Prostate gland (tissue), 2 donors: Measurements from ENCODE around the gene C11orf52. TPM values are rescaled to one million over a fixed set of nuclear protein-coding genes. Genes with fewer than 3 reads are reported as not detected.
A peak's percentile ranks its signal among the peaks of the same experiment; 100 is the strongest.

Source experiments
- DNase-seq: peaks from one replicate; pipeline ENCODE4 v3.0.0-alpha.2; 2019; ENCODE audit warnings: low spot score
- H3K27ac ChIP-seq, 2 donors: fragments of 200-600 bp; sonication (generic); 2 replicates each; pipeline ENCODE4 v1.5.1; 2017 to 2019
- H3K27me3 ChIP-seq: fragments of 200-600 bp; sonication (generic); replicated peaks from 2 replicates; pipeline ENCODE4 v1.5.1; 2019; ENCODE audit not compliant: insufficient read depth
- H3K36me3 ChIP-seq, 2 donors: fragments of 200-600 bp; sonication (generic); 1 replicate in 1 of 2; 2 replicates in 1 of 2; pipeline versions ENCODE4 v1.5.1 to v1.8.1; 2017 to 2019
- H3K4me1 ChIP-seq: fragments of 200-600 bp; sonication (generic); replicated peaks from 2 replicates; pipeline ENCODE4 v1.5.1; 2019
- H3K4me3 ChIP-seq, 2 donors: fragments of 200-600 bp; sonication (generic); 2 replicates each; pipeline ENCODE4 v1.5.1; 2017 to 2019
- H3K9me3 ChIP-seq: fragments of 200-600 bp; sonication (generic); 2 replicates; pipeline ENCODE4 v1.5.1; 2017
- CTCF ChIP-seq, 4 experiments: fragments of 200-600 bp in 2 of 4; fragments of 450-650 bp in 2 of 4; sonication (generic) in 2 of 4; IDR thresholded peaks; 1 replicate in 3 of 4; 2 replicates in 1 of 4; pipeline ENCODE4 v1.5.1; 2016 to 2019; ENCODE audit warnings: antibody characterized with exemption in 4 of 4, mild to moderate bottlenecking in 2 of 4, moderate library complexity in 2 of 4
- POLR2A ChIP-seq: fragments of 450-650 bp; IDR thresholded peaks from one replicate; pipeline ENCODE4 v1.6.1; 2016; ENCODE audit warnings: antibody characterized with exemption, mild to moderate bottlenecking
- POLR2AphosphoS5 ChIP-seq: sonication (generic); formaldehyde crosslinking; IDR thresholded peaks from one replicate; pipeline ENCODE4 v1.6.1; 2017; ENCODE audit warnings: antibody characterized with exemption
- WGBS: methylation state at CpG from one replicate; pipeline ENCODE4 v1.1.5; 2018; 5-methylcytosine and 5-hydroxymethylcytosine counted together
- intact Hi-C: fragments of 100-400 bp; cut with DNase I; formaldehyde crosslinking; loops from one replicate; pipeline ENCODE4 v1.14.2; 2022
- total RNA-seq, 2 donors: library from RNA; depleted of rRNA; stranded (reverse); fragments of >200 nt; gene quantifications; one replicate each; pipeline ENCODE4 v1.1.0, GENCODE V29; 2016

The C11orf52 gene
- total RNA-seq, 2 donors from 2014 or later = 13.2 to 31.5 TPM

GRCh38 chr11:111911563-111912401, 6.9 kb upstream of the C11orf52 start, which contains the start of gene CRYAB:
TSS of gene CRYAB (minus strand) at chr11:111911770. CDS start at chr11:111911724, 46 bp downstream.
- no peak for TF ChIP-seq CTCF (IDR thresholded peaks at IDR 0.05)
- TF ChIP-seq POLR2AphosphoS5 = peak; percentile 95
- TF ChIP-seq POLR2A = peak; percentile 57
- H3K4me1 ChIP-seq = peaks cover 15% of the 10 kb centered on the region
- H3K27ac ChIP-seq = peak within 1 kb of the TSS; percentile 92 to 95
- intact Hi-C loops = loop anchor here (1.0 to 2.0 kb wide), 2 partner anchors 32 to 67 kb away; partner anchors contain the start of genes CFAP68 and FDXACB1
- no peaks in the 10 kb centered on the region for H3K36me3 ChIP-seq
- peak within 1 kb of the TSS; percentile 31 to 33 for H3K4me3 ChIP-seq
- no peaks in the 10 kb centered on the region for H3K9me3 ChIP-seq
- WGBS = 24% methylated on average over 17 of the region's 17 CpGs
- H3K27me3 ChIP-seq = no peaks in the 10 kb centered on the region
- peak; percentile 96 for DNase-seq

- Histone ChIP-seq H3K27ac (peak within 1 kb of the TSS; percentile 92 to 95), H3K4me3 (peak within 1 kb of the TSS; percentile 31 to 33), H3K4me1 (peaks cover 15% of the 10 kb centered on the region), H3K36me3 (no peaks in the 10 kb centered on the region), H3K27me3 (no peaks in the 10 kb centered on the region), H3K9me3 (no peaks in the 10 kb centered on the region)
- intact Hi-C loops = loop anchor here (2.0 kb wide), 1 partner anchor 66 kb away; no protein-coding TSS in a partner anchor
- WGBS = 16% methylated on average over 23 of the region's 26 CpGs
- TF ChIP-seq POLR2AphosphoS5 (no peak), POLR2A (no peak), CTCF (IDR thresholded peaks at IDR 0.05) (no peak)
- no peak for DNase-seq
These were observed 6.2 kb upstream of the C11orf52 start, which contains the start of gene HSPB2 for GRCh38 chr11:111912535-111912934. TSS of gene HSPB2 (plus strand) at chr11:111912734. CDS start at chr11:111912830, 96 bp downstream.

DNA sequence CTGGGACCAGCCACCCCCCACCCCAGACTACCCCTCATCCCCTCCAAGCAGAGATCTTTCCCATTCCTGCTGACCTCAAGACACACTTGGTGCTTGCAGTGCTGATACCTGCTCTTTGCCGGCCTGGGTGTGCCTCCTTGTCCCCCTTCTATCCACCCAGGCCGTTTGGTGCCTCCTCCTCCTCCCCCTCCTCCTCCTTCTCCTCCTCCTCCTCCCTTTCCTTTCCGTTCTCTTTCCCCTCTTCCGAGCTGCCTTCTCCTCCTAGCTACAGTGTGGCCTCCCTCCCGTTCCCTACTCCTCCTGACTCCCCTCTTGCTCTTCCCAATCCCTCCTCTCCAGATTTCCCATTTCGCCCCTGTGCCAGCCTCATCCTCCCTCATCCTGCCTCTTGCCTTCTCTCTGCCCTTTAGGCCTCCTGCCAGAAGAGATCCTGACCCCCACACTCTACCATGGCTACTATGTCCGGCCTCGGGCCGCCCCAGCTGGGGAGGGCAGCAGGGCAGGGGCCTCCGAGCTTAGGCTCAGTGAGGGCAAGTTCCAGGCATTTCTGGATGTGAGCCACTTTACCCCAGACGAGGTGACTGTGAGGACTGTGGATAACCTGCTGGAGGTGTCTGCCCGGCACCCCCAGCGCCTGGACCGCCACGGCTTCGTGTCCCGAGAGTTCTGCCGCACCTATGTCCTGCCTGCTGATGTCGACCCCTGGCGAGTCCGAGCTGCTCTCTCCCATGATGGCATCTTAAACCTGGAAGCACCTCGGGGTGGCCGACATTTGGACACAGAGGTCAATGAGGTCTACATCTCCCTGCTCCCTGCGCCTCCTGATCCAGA, 5.5 kb upstream of the C11orf52 start:
- intact Hi-C loops = loop anchor here (2.0 kb wide), 1 partner anchor 66 kb away; no protein-coding TSS in a partner anchor
- H3K27ac ChIP-seq = peak overlapping the region; percentile 92 to 95
- WGBS = 56% methylated on average over 24 of the region's 24 CpGs
- no peaks in the 10 kb centered on the region for H3K9me3 ChIP-seq
- peaks cover 15% of the 10 kb centered on the region for H3K4me1 ChIP-seq
- no peak for DNase-seq
- no peak for TF ChIP-seq CTCF (IDR thresholded peaks at IDR 0.05)
- no peak for TF ChIP-seq POLR2A
- TF ChIP-seq POLR2AphosphoS5 = no peak
- peak overlapping the region; percentile 31 to 33 for H3K4me3 ChIP-seq
- H3K27me3 ChIP-seq = no peaks in the 10 kb centered on the region
- no peaks in the 10 kb centered on the region for H3K36me3 ChIP-seq

GRCh38 chr11:111913997-111914396, 4.7 kb upstream of the C11orf52 start:
- TF ChIP-seq POLR2AphosphoS5 = peak; percentile 68
- no peak for TF ChIP-seq POLR2A
- TF ChIP-seq CTCF (IDR thresholded peaks at IDR 0.05) = no peak
- H3K4me3 ChIP-seq = peak overlapping the region in 1 of 2 donors; percentile 33
- intact Hi-C loops = loop anchor here (2.0 kb wide), 1 partner anchor 65 kb away; no protein-coding TSS in a partner anchor
- no peaks in the 10 kb centered on the region for H3K9me3 ChIP-seq
- 13% methylated on average over 4 of the region's 4 CpGs for WGBS
- peaks cover 15% of the 10 kb centered on the region for H3K4me1 ChIP-seq
- DNase-seq = no peak
- no peaks in the 10 kb centered on the region for H3K36me3 ChIP-seq
- no peaks in the 10 kb centered on the region for H3K27me3 ChIP-seq
- peak overlapping the region; percentile 92 to 95 for H3K27ac ChIP-seq
